NCI-H82 treated with DMSO at 0.1 percent for 48 hours (cell line): ENCODE measurements around the gene HOXD8.

Source experiments
- DNase-seq: peaks from one replicate; lab custom pipeline; 2025; ENCODE audit not compliant: unreplicated experiment; lab: John Stamatoyannopoulos, UW

Gene HOXD8

GRCh38 chr2:176157499-176158185 lies 28.1 kb downstream of the HOXD8 start:
- no peak for DNase-seq

GRCh38 chr2:176158186-176158591 lies 28.7 kb downstream of the HOXD8 start:
- DNase-seq, result no peak

- DNase-seq, result peak; percentile 70
Measured at GRCh38 chr2:176158855-176159662, 29.6 kb downstream of the HOXD8 start.

GRCh38 chr2:176159663-176160250 lies 30.3 kb downstream of the HOXD8 start:
- DNase-seq, result no peak

- DNase-seq, result no peak
Measured at GRCh38 chr2:176160251-176160985, 30.9 kb downstream of the HOXD8 start.

GRCh38 chr2:176160986-176161824 lies 31.7 kb downstream of the HOXD8 start:
- DNase-seq, result no peak

- peak; percentile 60 for DNase-seq
Measured at GRCh38 chr2:176161825-176162626, 32.5 kb downstream of the HOXD8 start.

- no peak for DNase-seq
Measured at GRCh38 chr2:176162911-176163671, 33.6 kb downstream of the HOXD8 start.

GRCh38 chr2:176163672-176164056 lies 34.2 kb downstream of the HOXD8 start:
- DNase-seq, result no peak

GRCh38 chr2:176164201-176164600 lies 34.7 kb downstream of the HOXD8 start:
- DNase-seq, result no peak

GRCh38 chr2:176164611-176165369 lies 35.3 kb downstream of the HOXD8 start:
- no peak for DNase-seq

- no peak for DNase-seq
Measured at GRCh38 chr2:176165370-176166050, 36.0 kb downstream of the HOXD8 start.

GRCh38 chr2:176166272-176166671 lies 36.8 kb downstream of the HOXD8 start:
- no peak for DNase-seq

GRCh38 chr2:176167398-176167797 lies 37.9 kb downstream of the HOXD8 start:
- DNase-seq, result no peak

GRCh38 chr2:176169181-176169580 lies 39.7 kb downstream of the HOXD8 start:
- DNase-seq, result no peak

- DNase-seq, result no peak
Measured at GRCh38 chr2:176169711-176170110, 40.2 kb downstream of the HOXD8 start.

- no peak for DNase-seq
Measured at GRCh38 chr2:176170602-176171305, 41.2 kb downstream of the HOXD8 start.
